ENCODE results near the gene PLCG2. TPM values are rescaled to one million over a fixed set of nuclear protein-coding genes. Genes with fewer than 3 reads are reported as not detected.

Gene PLCG2
- total RNA-seq, 1 experiment from 2014 or later, result 0.08 TPM

GRCh38 chr16:81765969-81766368, 13.1 kb upstream of the PLCG2 start:
- no peak for DNase-seq (ENCODE audit: low read depth in 1 of 2, low spot score in 2 of 2)
- no peaks in the 10 kb centered on the region for H3K9me3 ChIP-seq (replicated peaks)
- no peaks in the 10 kb centered on the region for H3K4me1 ChIP-seq (replicated peaks)
- no peak overlapping the region for H3K27ac ChIP-seq
- H3K27me3 ChIP-seq (replicated peaks), result 0 out of 2 replicates have a peak, but pooled peaks cover 2% of the 10 kb centered on the region
- no peak overlapping the region for H3K4me3 ChIP-seq
- H3K36me3 ChIP-seq, result no peaks in the 10 kb centered on the region

GRCh38 chr16:81767987-81768592, 11.0 kb upstream of the PLCG2 start:
- Histone ChIP-seq H3K36me3 (no peaks in the 10 kb centered on the region), H3K27ac (no peak overlapping the region), H3K4me1 (replicated peaks) (no peaks in the 10 kb centered on the region), H3K9me3 (replicated peaks) (no peaks in the 10 kb centered on the region), H3K27me3 (replicated peaks) (no peaks in the 10 kb centered on the region), H3K4me3 (no peak overlapping the region)
- DNase-seq (ENCODE audit: low read depth in 1 of 2, low spot score in 2 of 2), result no peak

GRCh38 chr16:81770008-81770407, 9.1 kb upstream of the PLCG2 start:
- H3K27me3 ChIP-seq (replicated peaks), result no peaks in the 10 kb centered on the region
- H3K36me3 ChIP-seq, result no peaks in the 10 kb centered on the region
- H3K4me1 ChIP-seq (replicated peaks), result no peaks in the 10 kb centered on the region
- DNase-seq (ENCODE audit: low read depth in 1 of 2, low spot score in 2 of 2), result no peak
- no peaks in the 10 kb centered on the region for H3K9me3 ChIP-seq (replicated peaks)
- no peak overlapping the region for H3K4me3 ChIP-seq
- H3K27ac ChIP-seq, result no peak overlapping the region

- Histone ChIP-seq H3K9me3 (replicated peaks) (0 out of 2 replicates have a peak, but pooled peaks cover 1% of the 10 kb centered on the region), H3K27ac (no peak overlapping the region), H3K4me1 (replicated peaks) (peaks cover 7% of the 10 kb centered on the region), H3K4me3 (no peak overlapping the region), H3K36me3 (no peaks in the 10 kb centered on the region), H3K27me3 (replicated peaks) (peaks cover 17% of the 10 kb centered on the region)
- no peak for DNase-seq (ENCODE audit: low read depth in 1 of 2, low spot score in 2 of 2)
These were observed 4.7 kb upstream of the PLCG2 start for GRCh38 chr16:81774348-81774747.

GRCh38 chr16:81775570-81775969, 3.5 kb upstream of the PLCG2 start:
- H3K4me3 ChIP-seq, result no peak overlapping the region
- H3K27me3 ChIP-seq (replicated peaks), result peaks cover 29% of the 10 kb centered on the region
- H3K9me3 ChIP-seq (replicated peaks), result 0 out of 2 replicates have a peak, but pooled peaks cover 4% of the 10 kb centered on the region
- H3K4me1 ChIP-seq (replicated peaks), result peaks cover 13% of the 10 kb centered on the region
- H3K36me3 ChIP-seq, result no peaks in the 10 kb centered on the region
- H3K27ac ChIP-seq, result no peak overlapping the region
- no peak for DNase-seq (ENCODE audit: low read depth in 1 of 2, low spot score in 2 of 2)

GRCh38 chr16:81778231-81778630, 860 bp upstream of the PLCG2 start:
- peaks cover 43% of the 10 kb centered on the region for H3K27me3 ChIP-seq (replicated peaks)
- no peak overlapping the region for H3K4me3 ChIP-seq
- H3K36me3 ChIP-seq, result no peaks in the 10 kb centered on the region
- no peak overlapping the region for H3K27ac ChIP-seq
- peaks cover 13% of the 10 kb centered on the region for H3K4me1 ChIP-seq (replicated peaks)
- 0 out of 2 replicates have a peak, but pooled peaks cover 4% of the 10 kb centered on the region for H3K9me3 ChIP-seq (replicated peaks)
- no peak for DNase-seq (ENCODE audit: low read depth in 1 of 2, low spot score in 2 of 2)

- Histone ChIP-seq H3K27ac (no peak overlapping the region), H3K36me3 (no peaks in the 10 kb centered on the region), H3K4me3 (peak overlapping the region; percentile 43), H3K27me3 (replicated peaks) (peaks cover 45% of the 10 kb centered on the region), H3K4me1 (replicated peaks) (peaks cover 13% of the 10 kb centered on the region), H3K9me3 (replicated peaks) (0 out of 2 replicates have a peak, but pooled peaks cover 4% of the 10 kb centered on the region)
- no peak for DNase-seq (ENCODE audit: low read depth in 1 of 2, low spot score in 2 of 2)
These were observed 637 bp downstream of the PLCG2 start for GRCh38 chr16:81779536-81780320.

- no peaks in the 10 kb centered on the region for H3K36me3 ChIP-seq
- no peak overlapping the region for H3K4me3 ChIP-seq
- DNase-seq (ENCODE audit: low read depth in 1 of 2, low spot score in 2 of 2), result no peak
- H3K27me3 ChIP-seq (replicated peaks), result peaks cover 45% of the 10 kb centered on the region
- H3K4me1 ChIP-seq (replicated peaks), result peaks cover 13% of the 10 kb centered on the region
- H3K9me3 ChIP-seq (replicated peaks), result 0 out of 2 replicates have a peak, but pooled peaks cover 4% of the 10 kb centered on the region
- H3K27ac ChIP-seq, result no peak overlapping the region
These were observed 1.3 kb downstream of the PLCG2 start for GRCh38 chr16:81780350-81780749.

GRCh38 chr16:81782236-81782635, 3.1 kb downstream of the PLCG2 start:
- H3K27ac ChIP-seq, result no peak overlapping the region
- no peak for DNase-seq (ENCODE audit: low read depth in 1 of 2, low spot score in 2 of 2)
- H3K27me3 ChIP-seq (replicated peaks), result peaks cover 41% of the 10 kb centered on the region
- peaks cover 13% of the 10 kb centered on the region for H3K4me1 ChIP-seq (replicated peaks)
- no peaks in the 10 kb centered on the region for H3K36me3 ChIP-seq
- H3K4me3 ChIP-seq, result no peak overlapping the region
- 0 out of 2 replicates have a peak, but pooled peaks cover 4% of the 10 kb centered on the region for H3K9me3 ChIP-seq (replicated peaks)

GRCh38 chr16:81784072-81784795, 5.1 kb downstream of the PLCG2 start:
- no peak overlapping the region for H3K27ac ChIP-seq
- peaks cover 29% of the 10 kb centered on the region for H3K27me3 ChIP-seq (replicated peaks)
- H3K4me1 ChIP-seq (replicated peaks), result peaks cover 7% of the 10 kb centered on the region
- DNase-seq (ENCODE audit: low read depth in 1 of 2, low spot score in 2 of 2), result no peak
- no peak overlapping the region for H3K4me3 ChIP-seq
- 0 out of 2 replicates have a peak, but pooled peaks cover 4% of the 10 kb centered on the region for H3K9me3 ChIP-seq (replicated peaks)
- no peaks in the 10 kb centered on the region for H3K36me3 ChIP-seq

- H3K27ac ChIP-seq, result no peak overlapping the region
- peaks cover 18% of the 10 kb centered on the region for H3K27me3 ChIP-seq (replicated peaks)
- H3K36me3 ChIP-seq, result no peaks in the 10 kb centered on the region
These were observed 6.2 kb downstream of the PLCG2 start for GRCh38 chr16:81785138-81785924.

GRCh38 chr16:81786321-81786720, 7.2 kb downstream of the PLCG2 start:
- no peaks in the 10 kb centered on the region for H3K9me3 ChIP-seq (replicated peaks)
- H3K27ac ChIP-seq, result no peak overlapping the region
- no peaks in the 10 kb centered on the region for H3K4me1 ChIP-seq (replicated peaks)
- no peak for DNase-seq (ENCODE audit: low read depth in 1 of 2, low spot score in 2 of 2)
- no peak overlapping the region for H3K4me3 ChIP-seq
- H3K27me3 ChIP-seq (replicated peaks), result 0 out of 2 replicates have a peak, but pooled peaks cover 8% of the 10 kb centered on the region
- no peaks in the 10 kb centered on the region for H3K36me3 ChIP-seq

More at GRCh38 chr16:81785138-81785924, 6.2 kb downstream of the PLCG2 start:
- DNase-seq (ENCODE audit: low read depth in 1 of 2, low spot score in 2 of 2), result no peak
- H3K4me3 ChIP-seq, result no peak overlapping the region
- H3K9me3 ChIP-seq (replicated peaks), result no peaks in the 10 kb centered on the region
- H3K4me1 ChIP-seq (replicated peaks), result no peaks in the 10 kb centered on the region

- no peak overlapping the region for H3K27ac ChIP-seq
- no peak for DNase-seq (ENCODE audit: low read depth in 1 of 2, low spot score in 2 of 2)
These were observed 7.8 kb downstream of the PLCG2 start for GRCh38 chr16:81786868-81787267.

More at GRCh38 chr16:81786868-81787267, 7.8 kb downstream of the PLCG2 start:
- H3K4me1 ChIP-seq (replicated peaks), result no peaks in the 10 kb centered on the region
- H3K27me3 ChIP-seq (replicated peaks), result 0 out of 2 replicates have a peak, but pooled peaks cover 8% of the 10 kb centered on the region
- no peaks in the 10 kb centered on the region for H3K36me3 ChIP-seq
- no peaks in the 10 kb centered on the region for H3K9me3 ChIP-seq (replicated peaks)
- H3K4me3 ChIP-seq, result no peak overlapping the region
